ENCODE data around the gene BTBD17.

DNA sequence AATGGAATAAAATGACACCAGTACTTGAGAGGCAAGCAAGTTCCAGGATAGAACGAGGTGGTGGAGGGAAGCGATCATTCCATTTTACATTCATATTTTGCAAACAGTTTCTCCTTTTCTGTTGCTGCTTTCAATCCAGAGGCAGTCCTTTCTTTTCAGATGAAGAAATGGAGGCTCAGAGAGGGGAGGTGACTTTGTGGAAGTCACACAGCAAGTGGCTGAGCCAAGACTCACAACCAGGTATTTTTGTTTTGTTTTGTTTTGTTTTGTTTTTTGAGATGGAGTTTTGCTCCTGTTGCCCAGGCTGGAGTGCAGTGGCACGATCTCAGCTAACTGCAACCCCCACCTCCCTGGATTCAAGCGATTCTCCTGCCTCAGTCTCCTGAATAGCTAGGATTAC lies 34.9 kb upstream of the BTBD17 start:
- no peak for TF ChIP-seq CTCF (IDR thresholded peaks at IDR 0.05)
- no peak for TF ChIP-seq POLR2A (IDR thresholded peaks at IDR 0.05)

Measured in esophagus squamous epithelium (tissue), 4 donors.